ENCODE measurements around the gene HLA-DQA1. TPM values are rescaled to one million over a fixed set of nuclear protein-coding genes. Genes with fewer than 3 reads are reported as not detected.

The HLA-DQA1 gene
- total RNA-seq, 2 experiments from 2014 or later: 0.79 to 32.3 TPM

GRCh38 chr6:32610682-32611296 is 26.4 kb upstream of the HLA-DQA1 start:
- CTCF ChIA-PET (ENCODE audit: unreplicated experiment): no interaction called here
- POLR2A ChIA-PET: interaction anchor here (0.6 to 1.3 kb wide), 4 partner anchors 9 to 45 kb away, joined by 3 to 6 read pairs (median 4); no protein-coding TSS in a partner anchor
- Histone ChIP-seq H3K27ac (ENCODE audit: low read depth, low read length, poor library complexity, severe bottlenecking) (peak overlapping the region; percentile 88), H3K9me2 (ENCODE audit: insufficient read depth, low read length) (no peaks in the 10 kb centered on the region), H3K4me1 (ENCODE audit: insufficient read depth, low read length, poor library complexity, severe bottlenecking) (peaks cover 20% of the 10 kb centered on the region), H3K36me3 (ENCODE audit: insufficient read depth, low read length) (no peaks in the 10 kb centered on the region), H3K9me3 (ENCODE audit: low read length) (no peaks in the 10 kb centered on the region), H3K4me2 (ENCODE audit: low read length) (peak overlapping the region; percentile 80), H3K4me3 (ENCODE audit: low read depth, low read length, poor library complexity, severe bottlenecking) (peak overlapping the region; percentile 59), H4K20me1 (ENCODE audit: insufficient read depth, low read length) (no peaks in the 10 kb centered on the region), H3K79me2 (ENCODE audit: insufficient read depth, low read depth, low read length) (no peaks in the 10 kb centered on the region), H2AFZ (ENCODE audit: low read length) (peak overlapping the region; percentile 94)
- BruUV-seq (replicated peaks): no TSS peak
- no peak for DNase-seq (ENCODE audit: low spot score)
- TF ChIP-seq CTCF (conservative IDR thresholded peaks at IDR 0.05; ENCODE audit: low read length) (no peak), EZH2phosphoT487 (IDR thresholded peaks at IDR 0.05; ENCODE audit: borderline replicate concordance, low read depth, low read length) (no peak)
- intact Hi-C loops (cut with micrococcal nuclease; ENCODE audit: unreplicated experiment): no loop called here

GRCh38 chr6:32613475-32613874 is 23.7 kb upstream of the HLA-DQA1 start:
- Histone ChIP-seq H3K4me1 (ENCODE audit: insufficient read depth, low read length, poor library complexity, severe bottlenecking) (peaks cover 24% of the 10 kb centered on the region), H3K9me2 (ENCODE audit: insufficient read depth, low read length) (no peaks in the 10 kb centered on the region), H3K36me3 (ENCODE audit: insufficient read depth, low read length) (no peaks in the 10 kb centered on the region), H3K9me3 (ENCODE audit: low read length) (no peaks in the 10 kb centered on the region), H2AFZ (ENCODE audit: low read length) (no peak overlapping the region), H3K4me3 (ENCODE audit: low read depth, low read length, poor library complexity, severe bottlenecking) (no peak overlapping the region), H4K20me1 (ENCODE audit: insufficient read depth, low read length) (no peaks in the 10 kb centered on the region), H3K79me2 (ENCODE audit: insufficient read depth, low read depth, low read length) (no peaks in the 10 kb centered on the region), H3K27ac (ENCODE audit: low read depth, low read length, poor library complexity, severe bottlenecking) (no peak overlapping the region), H3K4me2 (ENCODE audit: low read length) (no peak overlapping the region)
- POLR2A ChIA-PET: interaction anchor here (0.7 to 1.1 kb wide), 4 partner anchors 9 to 174 kb away, joined by 3 to 4 read pairs (median 4); no protein-coding TSS in a partner anchor
- TF ChIP-seq CTCF (conservative IDR thresholded peaks at IDR 0.05; ENCODE audit: low read length): no peak
- no peak for TF ChIP-seq EZH2phosphoT487 (IDR thresholded peaks at IDR 0.05; ENCODE audit: borderline replicate concordance, low read depth, low read length)
- BruUV-seq (replicated peaks): no TSS peak
- DNase-seq (ENCODE audit: low spot score): no peak
- CTCF ChIA-PET (ENCODE audit: unreplicated experiment): no interaction called here
- intact Hi-C loops (cut with micrococcal nuclease; ENCODE audit: unreplicated experiment): no loop called here

GRCh38 chr6:32614366-32615081 is 22.7 kb upstream of the HLA-DQA1 start:
- Histone ChIP-seq H3K27ac (ENCODE audit: low read depth, low read length, poor library complexity, severe bottlenecking) (no peak overlapping the region), H3K79me2 (ENCODE audit: insufficient read depth, low read depth, low read length) (no peaks in the 10 kb centered on the region), H3K9me2 (ENCODE audit: insufficient read depth, low read length) (no peaks in the 10 kb centered on the region), H3K9me3 (ENCODE audit: low read length) (no peaks in the 10 kb centered on the region), H3K4me1 (ENCODE audit: insufficient read depth, low read length, poor library complexity, severe bottlenecking) (peaks cover 20% of the 10 kb centered on the region), H3K36me3 (ENCODE audit: insufficient read depth, low read length) (no peaks in the 10 kb centered on the region), H4K20me1 (ENCODE audit: insufficient read depth, low read length) (no peaks in the 10 kb centered on the region), H3K4me2 (ENCODE audit: low read length) (no peak overlapping the region), H3K4me3 (ENCODE audit: low read depth, low read length, poor library complexity, severe bottlenecking) (no peak overlapping the region), H2AFZ (ENCODE audit: low read length) (no peak overlapping the region)
- POLR2A ChIA-PET: interaction anchor here (1.1 kb wide), 1 partner anchor 175 kb away, joined by 3 read pairs; no protein-coding TSS in a partner anchor
- DNase-seq (ENCODE audit: low spot score): no peak
- no TSS peak for BruUV-seq (replicated peaks)
- no peak for TF ChIP-seq CTCF (conservative IDR thresholded peaks at IDR 0.05; ENCODE audit: low read length)
- TF ChIP-seq EZH2phosphoT487 (IDR thresholded peaks at IDR 0.05; ENCODE audit: borderline replicate concordance, low read depth, low read length): no peak
- CTCF ChIA-PET (ENCODE audit: unreplicated experiment): no interaction called here
- intact Hi-C loops (cut with micrococcal nuclease; ENCODE audit: unreplicated experiment): no loop called here

Data from OCI-LY7 (cell line).